ENCODE data around the gene HEG1. TPM values are rescaled to one million over a fixed set of nuclear protein-coding genes. Genes with fewer than 3 reads are reported as not detected.

Gene HEG1
- polyA plus RNA-seq, 3 donors = 0.28 to 4.2 (median 0.69) TPM

DNA sequence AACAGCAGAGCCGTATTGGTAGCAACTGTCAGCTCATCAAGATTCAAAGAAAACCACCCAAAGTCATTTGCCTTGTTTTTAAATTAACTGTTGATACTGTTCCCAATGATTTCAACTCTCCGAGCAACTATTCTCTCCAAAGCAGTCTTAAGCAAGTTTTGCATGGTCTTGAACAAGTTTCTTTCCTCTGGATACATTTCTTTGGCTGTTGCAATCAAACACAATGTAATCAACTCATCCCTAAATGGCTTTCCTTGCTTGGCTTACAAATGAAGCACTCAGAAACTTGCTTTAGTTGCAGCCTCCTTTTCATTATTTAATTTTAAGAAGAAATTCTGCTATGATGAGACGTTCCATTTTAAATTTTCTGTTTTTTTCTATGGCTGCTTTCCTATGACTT is 105.8 kb downstream of the HEG1 start:
- Mint-ChIP-seq H3K27ac (no peak overlapping the region), H3K36me3 (no peaks in the 10 kb centered on the region), H3K4me1 (no peaks in the 10 kb centered on the region), H3K4me3 (no peak overlapping the region), H3K9me3 (peaks cover 0 to 3% (median 0%) of the 10 kb centered on the region in 7 donors), H3K27me3 (ENCODE audit: low read depth in 3 of 3) (peaks cover 4 to 12% (median 4%) of the 10 kb centered on the region in 3 donors)
- no peak overlapping the region for H3K4me3 ChIP-seq (replicated peaks in 1 of 3; ENCODE audit: low read depth in 2 of 3, low read length in 3 of 3)
- no CpG with 5 or more reads among the region's 3 CpGs for WGBS (ENCODE audit: insufficient coverage)
- no peak overlapping the region for H3K4me2 ChIP-seq (replicated peaks; ENCODE audit: extremely low read depth, low read length, poor library complexity, severe bottlenecking)
- no peaks in the 10 kb centered on the region for H3K27me3 ChIP-seq (ENCODE audit: control insufficient read depth in 2 of 2, insufficient read depth in 2 of 2, low read length in 2 of 2)
- no peaks in the 10 kb centered on the region for H3K79me2 ChIP-seq (ENCODE audit: insufficient read depth, low read length)
- H3K36me3 ChIP-seq (replicated peaks in 1 of 2; ENCODE audit: control insufficient read depth in 1 of 2, insufficient read depth in 2 of 2, low read length in 2 of 2) = no peaks in the 10 kb centered on the region
- no peaks in the 10 kb centered on the region for H3K4me1 ChIP-seq (ENCODE audit: control insufficient read depth in 1 of 2, insufficient read depth in 2 of 2, low read length in 2 of 2)
- no peak overlapping the region for H3K27ac ChIP-seq (ENCODE audit: low read depth in 1 of 2, low read length in 2 of 2)
- no peak for DNase-seq
- H3K9ac ChIP-seq (ENCODE audit: insufficient read depth, low read length, poor library complexity, severe bottlenecking) = no peak overlapping the region
- H2AFZ ChIP-seq (ENCODE audit: insufficient read depth, low read depth, low read length, poor library complexity, severe bottlenecking) = no peak overlapping the region
- intact Hi-C loops (cut with micrococcal nuclease) = no loop called here
- H4K20me1 ChIP-seq (ENCODE audit: insufficient read depth, low read length) = no peaks in the 10 kb centered on the region
- TF ChIP-seq, protein P1, sequence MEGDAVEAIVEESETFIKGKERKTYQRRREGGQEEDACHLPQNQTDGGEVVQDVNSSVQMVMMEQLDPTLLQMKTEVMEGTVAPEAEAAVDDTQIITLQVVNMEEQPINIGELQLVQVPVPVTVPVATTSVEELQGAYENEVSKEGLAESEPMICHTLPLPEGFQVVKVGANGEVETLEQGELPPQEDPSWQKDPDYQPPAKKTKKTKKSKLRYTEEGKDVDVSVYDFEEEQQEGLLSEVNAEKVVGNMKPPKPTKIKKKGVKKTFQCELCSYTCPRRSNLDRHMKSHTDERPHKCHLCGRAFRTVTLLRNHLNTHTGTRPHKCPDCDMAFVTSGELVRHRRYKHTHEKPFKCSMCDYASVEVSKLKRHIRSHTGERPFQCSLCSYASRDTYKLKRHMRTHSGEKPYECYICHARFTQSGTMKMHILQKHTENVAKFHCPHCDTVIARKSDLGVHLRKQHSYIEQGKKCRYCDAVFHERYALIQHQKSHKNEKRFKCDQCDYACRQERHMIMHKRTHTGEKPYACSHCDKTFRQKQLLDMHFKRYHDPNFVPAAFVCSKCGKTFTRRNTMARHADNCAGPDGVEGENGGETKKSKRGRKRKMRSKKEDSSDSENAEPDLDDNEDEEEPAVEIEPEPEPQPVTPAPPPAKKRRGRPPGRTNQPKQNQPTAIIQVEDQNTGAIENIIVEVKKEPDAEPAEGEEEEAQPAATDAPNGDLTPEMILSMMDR (IDR thresholded peaks at IDR 0.05) = no peak
- H3K9me3 ChIP-seq (replicated peaks in 1 of 2; ENCODE audit: control insufficient read depth in 1 of 2, insufficient read depth in 1 of 2, low read length in 2 of 2) = no peaks in the 10 kb centered on the region

DNA sequence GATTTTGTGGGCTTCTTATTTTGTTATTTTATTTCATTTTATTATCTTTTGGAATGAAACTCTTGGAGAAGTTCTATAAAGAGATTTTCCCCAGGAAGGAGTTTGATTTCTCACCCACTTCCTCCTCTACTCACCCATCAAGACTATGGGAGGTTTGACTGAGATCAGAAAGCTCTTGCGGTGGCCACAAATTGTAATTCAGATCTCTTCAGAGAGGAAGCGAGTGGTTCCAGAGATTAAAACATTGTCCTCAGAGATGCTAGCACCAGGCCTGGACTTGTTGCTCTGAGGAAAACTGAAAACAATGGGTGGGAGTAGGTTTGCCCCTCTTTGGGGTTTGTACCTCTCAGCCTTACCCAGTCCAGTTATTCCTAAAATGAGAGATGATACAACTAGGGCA is 113.2 kb downstream of the HEG1 start:
- DNase-seq = no peak
- Histone ChIP-seq H4K20me1 (ENCODE audit: insufficient read depth, low read length) (no peaks in the 10 kb centered on the region), H3K4me2 (replicated peaks; ENCODE audit: extremely low read depth, low read length, poor library complexity, severe bottlenecking) (no peak overlapping the region), H3K4me3 (replicated peaks in 1 of 3; ENCODE audit: low read depth in 2 of 3, low read length in 3 of 3) (no peak overlapping the region), H3K36me3 (replicated peaks in 1 of 2; ENCODE audit: control insufficient read depth in 1 of 2, insufficient read depth in 2 of 2, low read length in 2 of 2) (no peaks in the 10 kb centered on the region), H3K27ac (ENCODE audit: low read depth in 1 of 2, low read length in 2 of 2) (no peak overlapping the region), H3K27me3 (ENCODE audit: control insufficient read depth in 2 of 2, insufficient read depth in 2 of 2, low read length in 2 of 2) (no peaks in the 10 kb centered on the region), H3K9ac (ENCODE audit: insufficient read depth, low read length, poor library complexity, severe bottlenecking) (no peak overlapping the region), H3K9me3 (replicated peaks in 1 of 2; ENCODE audit: control insufficient read depth in 1 of 2, insufficient read depth in 1 of 2, low read length in 2 of 2) (no peaks in the 10 kb centered on the region), H2AFZ (ENCODE audit: insufficient read depth, low read depth, low read length, poor library complexity, severe bottlenecking) (no peak overlapping the region), H3K79me2 (ENCODE audit: insufficient read depth, low read length) (no peaks in the 10 kb centered on the region), H3K4me1 (ENCODE audit: control insufficient read depth in 1 of 2, insufficient read depth in 2 of 2, low read length in 2 of 2) (no peaks in the 10 kb centered on the region)
- Mint-ChIP-seq H3K4me3 (no peak overlapping the region), H3K27me3 (ENCODE audit: low read depth in 3 of 3) (peaks cover 0 to 8% (median 4%) of the 10 kb centered on the region in 3 donors), H3K36me3 (no peaks in the 10 kb centered on the region), H3K9me3 (peaks cover 0 to 3% (median 0%) of the 10 kb centered on the region in 7 donors), H3K27ac (no peak overlapping the region), H3K4me1 (peaks cover 2% of the 10 kb centered on the region)
- intact Hi-C loops (cut with micrococcal nuclease) = no loop called here
- TF ChIP-seq, protein P1 (IDR thresholded peaks at IDR 0.05) = no peak
- WGBS (ENCODE audit: insufficient coverage) = no CpG with 5 or more reads among the region's 2 CpGs

Measured in CD14-positive monocyte (primary cell).